Measurements from ENCODE around the gene MSANTD3.

Gene MSANTD3

DNA sequence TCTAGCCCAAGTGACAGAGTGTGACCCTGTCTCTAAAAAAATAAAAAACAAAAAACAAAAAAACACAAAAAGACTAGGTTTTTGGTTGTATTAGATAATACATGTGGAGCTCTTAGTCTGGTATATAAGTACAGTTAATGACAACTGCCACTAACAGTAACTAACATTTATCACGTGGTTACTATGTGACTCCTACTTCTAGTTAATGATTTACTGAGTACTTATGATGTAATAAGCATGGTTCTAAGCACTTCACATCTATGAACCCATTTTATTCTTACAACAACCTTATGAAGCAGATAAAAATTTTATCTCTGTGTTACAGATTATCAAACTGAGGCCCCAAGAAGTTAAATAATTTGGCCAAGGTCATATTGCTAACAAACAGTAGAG lies 39.9 kb downstream of the MSANTD3 start:
- Mint-ChIP-seq H3K27me3 (ENCODE audit: low read depth) (peaks cover 39% of the 10 kb centered on the region), H3K9me3 (no peaks in the 10 kb centered on the region), H3K4me1 (ENCODE audit: low read depth) (no peaks in the 10 kb centered on the region), H3K4me3 (no peak overlapping the region), H3K27ac (no peak overlapping the region), H3K36me3 (ENCODE audit: low read depth) (no peaks in the 10 kb centered on the region)

DNA sequence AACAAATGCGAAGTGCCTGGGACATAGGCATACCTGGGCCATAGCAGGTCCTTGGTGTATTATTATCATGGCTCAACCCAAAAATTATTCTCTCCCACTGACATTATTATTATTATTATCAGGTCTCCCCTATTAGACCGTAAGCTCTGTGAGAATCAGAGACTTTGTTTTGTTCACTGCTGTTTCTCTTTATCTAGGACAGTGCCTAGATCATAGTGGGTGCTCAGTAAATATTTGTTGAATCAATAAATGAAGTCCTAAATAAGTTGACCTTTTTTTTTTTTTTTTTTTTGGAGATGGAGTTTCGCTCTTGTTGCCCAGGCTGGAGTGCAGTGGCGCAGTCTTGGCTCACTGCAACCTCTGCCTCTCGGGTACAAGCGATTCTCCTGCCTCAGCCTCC lies 41.1 kb downstream of the MSANTD3 start:
- no peak overlapping the region for H3K4me3 Mint-ChIP-seq
- no peak overlapping the region for H3K27ac Mint-ChIP-seq
- H3K9me3 Mint-ChIP-seq, result no peaks in the 10 kb centered on the region
- peaks cover 48% of the 10 kb centered on the region for H3K27me3 Mint-ChIP-seq (ENCODE audit: low read depth)
- peaks cover 1% of the 10 kb centered on the region for H3K4me1 Mint-ChIP-seq (ENCODE audit: low read depth)
- H3K36me3 Mint-ChIP-seq (ENCODE audit: low read depth), result no peaks in the 10 kb centered on the region

- no peaks in the 10 kb centered on the region for H3K9me3 Mint-ChIP-seq
- peak overlapping the region; percentile 3 for H3K4me3 Mint-ChIP-seq
- H3K27me3 Mint-ChIP-seq (ENCODE audit: low read depth), result peaks cover 61% of the 10 kb centered on the region
- H3K4me1 Mint-ChIP-seq (ENCODE audit: low read depth), result peaks cover 6% of the 10 kb centered on the region
- no peak overlapping the region for H3K27ac Mint-ChIP-seq
- no peaks in the 10 kb centered on the region for H3K36me3 Mint-ChIP-seq (ENCODE audit: low read depth)
Measured at GRCh38 chr9:100472268-100472667, 45.3 kb downstream of the MSANTD3 start.

DNA sequence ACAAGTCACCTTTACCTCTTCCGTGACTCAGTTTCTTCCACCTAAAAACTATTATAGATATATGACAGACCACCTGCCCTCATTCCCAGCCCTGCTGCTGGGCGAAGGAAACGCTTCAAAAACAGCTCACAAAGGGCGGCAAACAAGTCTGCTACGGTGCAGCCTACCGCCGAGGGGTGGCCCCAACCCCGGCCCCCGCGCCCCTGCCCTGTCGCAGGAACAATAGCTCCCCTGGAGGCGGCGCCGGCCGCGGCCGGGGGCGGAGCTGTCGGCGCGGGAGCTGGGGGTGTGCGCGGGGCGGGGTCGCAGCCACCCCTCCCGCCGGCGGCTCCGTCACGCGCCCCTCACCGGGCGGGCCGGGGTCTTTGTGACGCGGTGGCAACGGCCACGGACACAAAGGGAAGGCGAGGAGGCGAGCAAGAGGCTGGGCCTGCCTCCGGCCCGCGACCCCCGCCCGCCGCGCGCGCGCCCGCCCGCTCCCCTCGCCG lies 45.9 kb downstream of the MSANTD3 start, which contains the start of gene TMEFF1:
TSS of gene TMEFF1 (plus strand) at position 362 of the 488 bp plus-strand sequence. CDS start 396 bp downstream, outside the sequence.
- Mint-ChIP-seq H3K27me3 (ENCODE audit: low read depth) (peaks cover 61% of the 10 kb centered on the region), H3K4me3 (peak within 1 kb of the TSS; percentile 54), H3K4me1 (ENCODE audit: low read depth) (peaks cover 6% of the 10 kb centered on the region)

DNA sequence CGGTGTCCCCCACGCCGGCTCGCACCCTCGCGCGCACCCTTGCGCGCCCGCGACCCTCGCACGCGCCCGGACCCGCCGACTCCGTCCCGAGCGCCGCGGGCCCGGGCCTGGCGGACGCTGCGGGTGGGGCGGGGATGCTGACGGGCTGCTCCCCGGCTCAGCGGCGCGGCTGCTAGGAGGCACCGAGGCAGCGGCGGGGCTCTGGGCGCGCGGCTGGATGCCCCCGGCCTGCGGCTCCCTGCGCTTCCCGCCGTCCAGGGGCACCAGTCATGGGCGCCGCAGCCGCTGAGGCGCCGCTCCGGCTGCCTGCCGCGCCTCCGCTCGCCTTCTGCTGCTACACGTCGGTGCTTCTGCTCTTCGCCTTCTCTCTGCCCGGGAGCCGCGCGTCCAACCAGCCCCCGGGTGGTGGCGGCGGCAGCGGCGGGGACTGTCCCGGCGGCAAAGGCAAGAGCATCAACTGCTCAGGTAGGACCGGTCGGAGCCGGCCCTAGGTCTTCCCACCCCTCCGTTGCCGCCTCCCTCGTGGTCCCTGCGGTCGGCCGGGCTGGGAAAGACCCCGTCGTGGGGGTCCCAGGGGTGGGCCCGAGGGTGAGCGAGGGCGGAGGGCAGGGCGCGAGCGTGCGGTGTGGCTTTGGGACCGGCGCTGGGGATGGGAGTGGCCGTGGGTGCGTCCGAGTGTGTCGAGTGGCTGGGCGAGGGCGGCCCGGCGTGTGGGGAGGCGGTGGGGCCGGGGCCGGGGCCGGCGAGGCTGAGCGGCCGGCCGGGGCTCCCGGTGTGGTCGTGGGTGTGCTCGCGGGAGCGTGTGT lies 46.5 kb downstream of the MSANTD3 start:
- H3K9me3 Mint-ChIP-seq, result no peaks in the 10 kb centered on the region
- H3K4me3 Mint-ChIP-seq, result peak overlapping the region; percentile 54
- no peaks in the 10 kb centered on the region for H3K36me3 Mint-ChIP-seq (ENCODE audit: low read depth)
- H3K4me1 Mint-ChIP-seq (ENCODE audit: low read depth), result peaks cover 6% of the 10 kb centered on the region
- H3K27ac Mint-ChIP-seq, result no peak overlapping the region
- peaks cover 60% of the 10 kb centered on the region for H3K27me3 Mint-ChIP-seq (ENCODE audit: low read depth)

More for the DNA sequence above, 45.9 kb downstream of the MSANTD3 start, which contains the start of gene TMEFF1:
- H3K27ac Mint-ChIP-seq, result no peak within 1 kb of the TSS
- no peaks in the 10 kb centered on the region for H3K36me3 Mint-ChIP-seq (ENCODE audit: low read depth)
- no peaks in the 10 kb centered on the region for H3K9me3 Mint-ChIP-seq

DNA sequence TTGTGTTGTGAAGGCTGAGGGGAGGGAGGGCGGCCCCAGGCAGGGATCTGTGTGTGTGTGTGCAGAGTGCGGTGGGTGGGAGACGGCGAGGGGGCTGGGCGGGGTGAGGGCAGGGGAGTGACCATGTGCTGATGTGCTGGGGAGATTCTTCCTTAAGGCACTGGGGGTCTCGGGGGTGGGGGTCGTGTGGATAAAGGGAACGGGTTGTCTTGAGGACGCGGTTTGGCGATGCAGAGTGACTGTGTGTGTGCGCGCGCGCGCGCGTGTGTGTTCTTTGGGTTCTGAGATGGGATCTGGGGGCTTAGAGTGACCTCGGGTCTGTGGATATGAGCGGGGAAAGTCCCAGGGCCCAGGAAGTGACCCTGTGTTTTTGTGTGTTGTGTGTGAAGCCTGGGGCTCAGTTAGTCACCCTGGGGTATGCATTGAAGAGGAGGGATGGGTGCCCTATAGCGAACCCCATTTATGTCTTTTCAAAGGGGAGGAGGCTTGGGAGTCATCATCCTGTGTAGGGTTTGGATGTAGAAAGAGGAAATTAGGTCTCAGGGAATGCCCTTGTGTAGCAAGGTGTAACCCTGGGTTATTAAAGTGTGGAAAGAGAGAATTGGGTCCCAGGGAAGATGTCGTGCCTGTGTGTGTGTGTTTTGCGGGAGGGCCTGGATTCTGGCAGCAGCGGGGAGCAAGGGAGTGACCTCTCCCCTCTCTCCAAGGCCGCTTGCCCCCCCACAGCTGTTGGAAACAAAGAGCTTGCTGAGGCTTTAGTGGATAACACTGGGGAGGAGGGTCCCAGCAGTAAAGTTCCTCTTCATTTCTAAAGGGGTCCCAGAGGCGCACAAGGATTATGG lies 47.4 kb downstream of the MSANTD3 start:
- Mint-ChIP-seq H3K9me3 (no peaks in the 10 kb centered on the region), H3K36me3 (ENCODE audit: low read depth) (no peaks in the 10 kb centered on the region), H3K4me3 (peak overlapping the region; percentile 54), H3K27ac (no peak overlapping the region), H3K27me3 (ENCODE audit: low read depth) (peaks cover 55% of the 10 kb centered on the region), H3K4me1 (ENCODE audit: low read depth) (peaks cover 6% of the 10 kb centered on the region)

DNA sequence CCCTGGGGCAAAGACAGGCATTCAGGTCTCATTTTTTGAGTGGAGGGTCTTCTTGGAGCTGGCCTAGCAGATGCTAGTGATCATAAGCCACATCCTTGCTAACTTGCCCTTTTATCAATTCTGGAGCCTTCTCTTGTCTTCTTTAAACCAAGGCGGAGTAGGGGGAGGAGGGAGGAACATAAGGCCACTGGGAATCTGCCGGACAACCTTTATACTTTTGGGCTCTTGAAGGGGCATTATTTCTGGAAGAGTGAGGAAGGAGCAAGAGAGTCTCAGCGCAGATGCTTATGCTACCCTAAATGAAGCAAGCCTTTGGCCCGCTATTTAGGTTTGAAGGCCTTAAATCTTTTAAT lies 48.0 kb downstream of the MSANTD3 start:
- Mint-ChIP-seq H3K4me1 (ENCODE audit: low read depth) (peaks cover 6% of the 10 kb centered on the region), H3K27ac (no peak overlapping the region), H3K9me3 (no peaks in the 10 kb centered on the region), H3K4me3 (no peak overlapping the region), H3K27me3 (ENCODE audit: low read depth) (peaks cover 53% of the 10 kb centered on the region), H3K36me3 (ENCODE audit: low read depth) (no peaks in the 10 kb centered on the region)

- Mint-ChIP-seq H3K4me1 (ENCODE audit: low read depth) (peaks cover 5% of the 10 kb centered on the region), H3K27ac (no peak overlapping the region), H3K36me3 (ENCODE audit: low read depth) (no peaks in the 10 kb centered on the region), H3K27me3 (ENCODE audit: low read depth) (peaks cover 46% of the 10 kb centered on the region), H3K9me3 (no peaks in the 10 kb centered on the region), H3K4me3 (no peak overlapping the region)
Measured at GRCh38 chr9:100477241-100477640, 50.3 kb downstream of the MSANTD3 start.

DNA sequence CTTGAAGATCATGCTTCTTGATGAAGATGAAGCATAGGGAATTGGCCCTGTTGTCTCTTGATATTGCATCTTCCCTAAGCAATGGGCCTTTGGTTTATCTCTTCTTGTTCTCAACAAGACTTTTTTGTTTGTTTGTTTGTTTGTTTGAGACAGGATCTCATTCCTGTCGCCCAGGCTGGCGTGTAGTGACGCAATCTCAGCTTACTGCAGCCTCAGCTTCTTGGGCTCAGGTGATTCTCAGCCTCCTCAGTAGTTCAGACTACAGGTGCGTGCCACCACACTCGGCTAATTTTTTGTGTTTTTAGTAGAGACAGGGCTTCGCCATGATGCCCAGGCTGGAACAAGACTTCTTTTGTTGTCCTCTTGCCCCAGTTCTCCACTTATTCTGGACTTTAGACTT lies 51.2 kb downstream of the MSANTD3 start:
- H3K4me1 Mint-ChIP-seq (ENCODE audit: low read depth), result peaks cover 5% of the 10 kb centered on the region
- H3K27ac Mint-ChIP-seq, result no peak overlapping the region
- no peak overlapping the region for H3K4me3 Mint-ChIP-seq
- H3K27me3 Mint-ChIP-seq (ENCODE audit: low read depth), result peaks cover 41% of the 10 kb centered on the region
- no peaks in the 10 kb centered on the region for H3K36me3 Mint-ChIP-seq (ENCODE audit: low read depth)
- H3K9me3 Mint-ChIP-seq, result no peaks in the 10 kb centered on the region

DNA sequence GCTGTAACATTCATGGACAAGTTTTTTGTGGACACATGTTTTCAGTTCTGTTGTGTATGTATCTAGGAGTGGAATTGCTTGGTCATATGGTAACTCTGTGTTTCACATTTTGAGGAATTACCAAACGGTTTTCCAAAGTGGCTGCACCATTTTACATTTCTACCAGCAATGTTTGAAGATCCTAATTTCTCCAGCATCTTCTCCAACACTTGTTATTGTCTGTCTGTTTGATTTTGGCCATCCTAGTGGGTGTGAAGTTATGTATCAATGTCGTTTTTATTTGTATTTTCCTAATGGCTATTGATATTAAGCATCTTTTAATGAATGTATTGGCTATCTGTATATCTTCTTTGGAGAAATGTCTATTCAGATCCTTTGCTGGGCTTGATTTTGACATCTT lies 52.9 kb downstream of the MSANTD3 start:
- H3K4me1 Mint-ChIP-seq (ENCODE audit: low read depth), result no peaks in the 10 kb centered on the region

GRCh38 chr9:100485196-100485595 lies 58.3 kb downstream of the MSANTD3 start:
- no peaks in the 10 kb centered on the region for H3K4me1 Mint-ChIP-seq (ENCODE audit: low read depth)
- no peaks in the 10 kb centered on the region for H3K36me3 Mint-ChIP-seq (ENCODE audit: low read depth)
- peaks cover 11% of the 10 kb centered on the region for H3K27me3 Mint-ChIP-seq (ENCODE audit: low read depth)
- no peaks in the 10 kb centered on the region for H3K9me3 Mint-ChIP-seq
- no peak overlapping the region for H3K27ac Mint-ChIP-seq
- no peak overlapping the region for H3K4me3 Mint-ChIP-seq

More for the DNA sequence above, 52.9 kb downstream of the MSANTD3 start:
- H3K27me3 Mint-ChIP-seq (ENCODE audit: low read depth), result peaks cover 31% of the 10 kb centered on the region
- H3K4me3 Mint-ChIP-seq, result no peak overlapping the region
- no peaks in the 10 kb centered on the region for H3K36me3 Mint-ChIP-seq (ENCODE audit: low read depth)
- no peaks in the 10 kb centered on the region for H3K9me3 Mint-ChIP-seq
- no peak overlapping the region for H3K27ac Mint-ChIP-seq

DNA sequence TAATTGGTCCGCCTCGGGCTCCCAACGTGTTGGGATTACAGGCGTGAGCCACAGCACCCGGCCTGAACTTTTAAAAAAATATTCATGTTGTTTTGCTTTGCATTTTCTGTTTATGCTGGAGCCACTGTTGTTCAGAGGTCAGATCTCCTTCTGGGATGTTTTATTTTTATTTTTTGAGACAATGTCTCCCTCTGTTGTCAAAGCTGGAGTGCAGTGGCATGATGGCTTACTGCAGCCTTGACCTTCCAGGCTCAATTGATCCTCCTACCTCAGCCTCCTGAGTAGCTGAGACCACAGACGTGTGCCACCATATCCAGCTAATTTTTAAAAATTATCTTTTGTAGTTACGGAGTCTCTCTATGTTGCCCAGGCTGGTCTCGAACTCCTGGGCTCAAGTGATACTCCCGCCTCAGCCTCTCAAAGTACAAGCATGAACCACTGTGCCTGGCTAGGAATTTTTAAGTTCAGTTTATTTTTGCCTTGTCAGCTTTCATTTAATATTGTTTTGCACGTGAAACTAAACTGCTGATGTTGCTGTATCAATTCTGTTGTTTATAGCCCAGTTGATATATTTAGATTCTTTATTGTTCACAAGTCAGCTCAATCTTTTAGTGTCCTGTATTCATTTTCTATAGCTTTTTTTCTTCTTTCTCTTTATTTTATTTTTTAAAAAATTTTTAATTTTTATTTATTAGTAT lies 59.7 kb downstream of the MSANTD3 start:
- Mint-ChIP-seq H3K36me3 (ENCODE audit: low read depth) (no peaks in the 10 kb centered on the region), H3K4me3 (no peak overlapping the region), H3K27me3 (ENCODE audit: low read depth) (peaks cover under 1% of the 10 kb centered on the region), H3K9me3 (no peaks in the 10 kb centered on the region), H3K4me1 (ENCODE audit: low read depth) (no peaks in the 10 kb centered on the region), H3K27ac (no peak overlapping the region)

- Mint-ChIP-seq H3K9me3 (no peaks in the 10 kb centered on the region), H3K36me3 (ENCODE audit: low read depth) (no peaks in the 10 kb centered on the region), H3K27me3 (ENCODE audit: low read depth) (no peaks in the 10 kb centered on the region), H3K4me1 (ENCODE audit: low read depth) (no peaks in the 10 kb centered on the region), H3K27ac (no peak overlapping the region), H3K4me3 (no peak overlapping the region)
Measured at GRCh38 chr9:100488177-100488576, 61.2 kb downstream of the MSANTD3 start.

- H3K36me3 Mint-ChIP-seq (ENCODE audit: low read depth), result no peaks in the 10 kb centered on the region
- no peak overlapping the region for H3K27ac Mint-ChIP-seq
- no peaks in the 10 kb centered on the region for H3K4me1 Mint-ChIP-seq (ENCODE audit: low read depth)
- H3K27me3 Mint-ChIP-seq (ENCODE audit: low read depth), result no peaks in the 10 kb centered on the region
- no peak overlapping the region for H3K4me3 Mint-ChIP-seq
- no peaks in the 10 kb centered on the region for H3K9me3 Mint-ChIP-seq
Measured at GRCh38 chr9:100489836-100490235, 62.9 kb downstream of the MSANTD3 start.
